Endometrium (tissue), 2 donors: Measurements from ENCODE around the gene STC2.

Experiments used
- FAIRE-seq: peaks from 2 replicates; lab custom pipeline; 2012; peaks lifted over from hg19 to GRCh38; lab: Jason Lieb, UNC
- donor health status: control.
- donor health status: control.

STC2 gene

DNA sequence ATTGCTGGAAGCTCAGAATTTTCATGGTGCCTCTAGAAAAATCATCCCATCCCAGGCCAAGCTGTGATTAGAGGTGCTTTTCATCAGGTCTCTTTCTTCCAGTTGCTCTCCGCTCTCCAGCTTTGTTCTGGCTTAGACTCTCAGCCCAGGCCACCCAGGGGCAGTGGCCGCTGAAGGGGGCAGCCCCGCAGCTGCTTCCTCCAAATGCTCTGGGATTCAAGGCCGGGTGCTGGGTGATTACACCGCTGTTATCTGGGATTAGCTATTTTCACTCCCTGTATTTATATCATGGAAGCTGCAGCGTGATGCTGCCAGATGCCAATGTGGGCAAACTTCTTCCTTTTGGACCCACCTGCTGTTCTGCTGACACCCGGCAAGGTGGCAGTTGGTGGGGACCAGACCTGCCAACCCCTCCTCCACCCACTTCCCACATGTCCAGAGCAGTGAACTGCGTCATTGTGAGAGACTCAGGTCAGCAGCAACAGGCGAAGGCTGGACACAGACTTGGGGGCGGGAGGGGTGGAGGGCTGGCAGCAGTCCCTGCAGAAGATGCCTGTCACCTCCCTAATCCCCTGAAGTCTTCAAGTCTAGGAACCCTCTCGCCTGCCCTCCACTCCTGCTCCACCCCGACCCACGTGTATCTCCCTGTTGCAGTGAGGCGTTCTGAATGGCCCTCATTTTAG lies 59.3 kb downstream of the STC2 start:
- no peak for FAIRE-seq

DNA sequence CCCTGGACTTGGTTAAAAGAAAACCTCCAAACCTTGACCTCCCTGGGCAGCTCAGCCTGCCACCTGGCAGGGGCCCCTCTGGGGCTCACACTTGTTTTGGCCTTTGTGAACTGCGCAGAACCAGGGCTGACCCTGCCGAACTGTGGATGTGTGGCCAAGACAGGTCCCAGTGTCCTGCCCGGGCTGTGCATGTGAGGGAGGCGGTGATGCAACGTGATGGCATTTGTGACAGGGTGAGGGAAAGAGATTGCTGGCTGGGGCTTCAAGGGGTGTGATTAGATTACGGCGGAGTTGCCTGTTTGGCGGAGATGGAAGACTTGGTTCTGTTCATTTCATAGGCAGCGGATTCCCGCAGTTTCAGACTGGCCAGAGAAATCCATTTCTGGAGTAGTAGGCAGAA lies 62.8 kb downstream of the STC2 start:
- FAIRE-seq: no peak
